SIG-M5 treated with dmso at 0.1 percent for 504 hours (cell line): ENCODE results near the gene UBE3B.

ENCODE experiments used
- DNase-seq: peaks from one replicate; lab custom pipeline; 2025; ENCODE audit not compliant: unreplicated experiment; lab: John Stamatoyannopoulos, UW

UBE3B gene

GRCh38 chr12:109493938-109494337 lies 16.5 kb downstream of the UBE3B start:
- no peak for DNase-seq

- no peak for DNase-seq
Measured at GRCh38 chr12:109494348-109494881, 17.0 kb downstream of the UBE3B start.

GRCh38 chr12:109495012-109495411 lies 17.6 kb downstream of the UBE3B start:
- DNase-seq, result no peak

- no peak for DNase-seq
Measured at GRCh38 chr12:109496306-109496705, 18.9 kb downstream of the UBE3B start.

- DNase-seq, result no peak
Measured at GRCh38 chr12:109497675-109498074, 20.2 kb downstream of the UBE3B start.

- no peak for DNase-seq
Measured at GRCh38 chr12:109500406-109501185, 23.2 kb downstream of the UBE3B start.

- DNase-seq, result no peak
Measured at GRCh38 chr12:109501299-109501698, 23.9 kb downstream of the UBE3B start.

- DNase-seq, result no peak
Measured at GRCh38 chr12:109502332-109502731, 24.9 kb downstream of the UBE3B start.

- no peak for DNase-seq
Measured at GRCh38 chr12:109503611-109504010, 26.2 kb downstream of the UBE3B start.

- no peak for DNase-seq
Measured at GRCh38 chr12:109504068-109504467, 26.6 kb downstream of the UBE3B start.

GRCh38 chr12:109510196-109510595 lies 32.8 kb downstream of the UBE3B start:
- no peak for DNase-seq

GRCh38 chr12:109512608-109513007 lies 35.2 kb downstream of the UBE3B start:
- DNase-seq, result no peak

GRCh38 chr12:109513051-109513450 lies 35.6 kb downstream of the UBE3B start:
- DNase-seq, result no peak

- DNase-seq, result no peak
Measured at GRCh38 chr12:109513977-109514376, 36.5 kb downstream of the UBE3B start.

GRCh38 chr12:109517619-109518018 lies 40.2 kb downstream of the UBE3B start:
- DNase-seq, result no peak

- peak; percentile 47 for DNase-seq
Measured at GRCh38 chr12:109518820-109519665, 41.6 kb downstream of the UBE3B start.

- no peak for DNase-seq
Measured at GRCh38 chr12:109519787-109520186, 42.4 kb downstream of the UBE3B start.

GRCh38 chr12:109521831-109522230 lies 44.4 kb downstream of the UBE3B start:
- DNase-seq, result no peak

- no peak for DNase-seq
Measured at GRCh38 chr12:109523071-109523470, 45.6 kb downstream of the UBE3B start.

GRCh38 chr12:109523504-109523903 lies 46.1 kb downstream of the UBE3B start:
- DNase-seq, result no peak

- no peak for DNase-seq
Measured at GRCh38 chr12:109524466-109525278, 47.2 kb downstream of the UBE3B start.
